ENCODE data around the gene HPSE2.
A peak's percentile ranks its signal among the peaks of the same experiment; 100 is the strongest.

Gene HPSE2

GRCh38 chr10:98453729-98454128 is 781.9 kb downstream of the HPSE2 start:
- no peak for DNase-seq (ENCODE audit: low read depth, low spot score)
- no peak overlapping the region for H3K9ac ChIP-seq (ENCODE audit: insufficient read length, low read depth)

GRCh38 chr10:98450618-98451017 is 785.0 kb downstream of the HPSE2 start:
- H3K4me1 ChIP-seq (ENCODE audit: insufficient read depth, insufficient read length): no peaks in the 10 kb centered on the region
- no peak overlapping the region for H3K4me3 ChIP-seq (ENCODE audit: insufficient read length, low read depth)
- TF ChIP-seq ZNF274 (IDR thresholded peaks at IDR 0.05; ENCODE audit: low read depth, low read length) (no peak), SUZ12 (IDR thresholded peaks at IDR 0.05; ENCODE audit: extremely low read depth, insufficient read depth, insufficient read length) (no peak), YY1 (IDR thresholded peaks at IDR 0.05; ENCODE audit: insufficient read depth, insufficient read length) (no peak)
- H3K9ac ChIP-seq (ENCODE audit: insufficient read length, low read depth): no peak overlapping the region
- peaks cover 2% of the 10 kb centered on the region for H3K36me3 ChIP-seq (ENCODE audit: insufficient read depth, insufficient read length, low read length)
- H3K9me3 ChIP-seq (ENCODE audit: insufficient read depth, low read length): no peaks in the 10 kb centered on the region
- DNase-seq (ENCODE audit: low read depth, low spot score): no peak
- no peaks in the 10 kb centered on the region for H3K27me3 ChIP-seq (ENCODE audit: insufficient read depth, insufficient read length)

More at GRCh38 chr10:98453729-98454128, 781.9 kb downstream of the HPSE2 start:
- no peak for TF ChIP-seq ZNF274 (IDR thresholded peaks at IDR 0.05; ENCODE audit: low read depth, low read length)
- no peak for TF ChIP-seq SUZ12 (IDR thresholded peaks at IDR 0.05; ENCODE audit: extremely low read depth, insufficient read depth, insufficient read length)
- no peak for TF ChIP-seq YY1 (IDR thresholded peaks at IDR 0.05; ENCODE audit: insufficient read depth, insufficient read length)
- H3K9me3 ChIP-seq (ENCODE audit: insufficient read depth, low read length): no peaks in the 10 kb centered on the region
- no peaks in the 10 kb centered on the region for H3K27me3 ChIP-seq (ENCODE audit: insufficient read depth, insufficient read length)
- H3K4me3 ChIP-seq (ENCODE audit: insufficient read length, low read depth): no peak overlapping the region
- peaks cover 4% of the 10 kb centered on the region for H3K4me1 ChIP-seq (ENCODE audit: insufficient read depth, insufficient read length)
- no peaks in the 10 kb centered on the region for H3K36me3 ChIP-seq (ENCODE audit: insufficient read depth, insufficient read length, low read length)

DNA sequence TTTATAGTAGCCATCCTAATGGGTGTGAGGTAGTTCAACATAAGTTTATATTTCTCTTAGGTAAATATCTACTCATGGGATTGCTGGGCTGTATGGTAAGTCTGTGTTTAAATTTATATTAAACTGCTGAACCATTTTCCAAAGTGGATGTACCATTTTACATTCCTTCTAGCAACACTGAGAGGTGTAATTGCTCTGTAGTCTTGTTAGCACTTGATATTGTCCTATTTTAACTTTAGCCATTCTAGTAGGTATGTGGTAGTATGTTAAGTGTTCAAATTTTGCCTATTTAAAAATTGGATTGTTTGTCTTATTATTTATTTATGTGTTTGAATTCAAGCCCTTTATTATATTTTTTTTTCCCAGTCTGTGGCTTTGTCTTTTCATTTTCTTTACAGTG is 786.4 kb downstream of the HPSE2 start:
- Histone ChIP-seq H3K27me3 (ENCODE audit: insufficient read depth, insufficient read length) (no peaks in the 10 kb centered on the region), H3K36me3 (ENCODE audit: insufficient read depth, insufficient read length, low read length) (peaks cover 15% of the 10 kb centered on the region), H3K4me3 (ENCODE audit: insufficient read length, low read depth) (no peak overlapping the region), H3K9ac (ENCODE audit: insufficient read length, low read depth) (no peak overlapping the region), H3K9me3 (ENCODE audit: insufficient read depth, low read length) (no peaks in the 10 kb centered on the region), H3K4me1 (ENCODE audit: insufficient read depth, insufficient read length) (no peaks in the 10 kb centered on the region)
- DNase-seq (ENCODE audit: low read depth, low spot score): no peak
- TF ChIP-seq SUZ12 (IDR thresholded peaks at IDR 0.05; ENCODE audit: extremely low read depth, insufficient read depth, insufficient read length) (no peak), YY1 (IDR thresholded peaks at IDR 0.05; ENCODE audit: insufficient read depth, insufficient read length) (no peak), ZNF274 (IDR thresholded peaks at IDR 0.05; ENCODE audit: low read depth, low read length) (no peak)

DNA sequence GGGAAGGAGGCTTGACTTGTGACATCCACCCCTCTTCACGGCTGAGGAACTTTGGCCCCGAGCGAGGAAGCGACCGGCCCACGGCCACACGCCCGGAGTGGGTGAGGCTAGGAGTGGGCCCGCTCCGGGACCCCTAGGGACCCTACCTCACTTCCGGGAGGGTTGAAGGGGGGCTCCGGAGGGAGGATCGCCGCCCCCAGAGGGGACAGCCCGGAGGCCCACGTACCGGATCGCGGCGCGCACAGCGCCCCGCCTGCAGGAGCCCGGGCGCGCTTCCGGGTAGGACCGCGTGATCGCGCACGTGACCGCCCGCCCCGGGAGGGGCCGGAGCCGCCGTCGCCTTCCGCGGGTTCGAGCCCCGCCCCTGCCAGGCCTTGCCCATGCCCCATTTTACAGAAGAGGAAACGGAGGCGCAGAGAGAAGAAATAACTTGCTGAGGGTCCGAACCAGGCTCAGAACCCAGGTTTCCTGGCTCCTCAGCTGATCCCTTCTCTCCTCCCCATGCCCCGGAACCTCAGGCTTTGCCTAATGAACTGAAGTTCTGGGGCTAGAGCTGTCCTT is 788.9 kb downstream of the HPSE2 start, which contains the start of gene HPS1:
Gene HPS1 (minus strand): TSS at position 275 of the 561 bp plus-strand sequence. CDS start 3,695 bp downstream, outside the sequence.
- Histone ChIP-seq H3K9me3 (ENCODE audit: insufficient read depth, low read length) (no peaks in the 10 kb centered on the region), H3K9ac (ENCODE audit: insufficient read length, low read depth) (peak within 1 kb of the TSS; percentile 86), H3K4me3 (ENCODE audit: insufficient read length, low read depth) (peak within 1 kb of the TSS; percentile 69), H3K27me3 (ENCODE audit: insufficient read depth, insufficient read length) (no peaks in the 10 kb centered on the region), H3K4me1 (ENCODE audit: insufficient read depth, insufficient read length) (no peaks in the 10 kb centered on the region), H3K36me3 (ENCODE audit: insufficient read depth, insufficient read length, low read length) (peaks cover 40% of the 10 kb centered on the region)
- TF ChIP-seq ZNF274 (IDR thresholded peaks at IDR 0.05; ENCODE audit: low read depth, low read length): no peak
- no peak for TF ChIP-seq SUZ12 (IDR thresholded peaks at IDR 0.05; ENCODE audit: extremely low read depth, insufficient read depth, insufficient read length)
- TF ChIP-seq YY1 (IDR thresholded peaks at IDR 0.05; ENCODE audit: insufficient read depth, insufficient read length): no peak
- no peak for DNase-seq (ENCODE audit: low read depth, low spot score)

- peak overlapping the region; percentile 86 for H3K9ac ChIP-seq (ENCODE audit: insufficient read length, low read depth)
- 0 out of 2 replicates have a peak, but pooled peaks cover under 1% of the 10 kb centered on the region for H3K9me3 ChIP-seq (ENCODE audit: insufficient read depth, low read length)
- no peak for DNase-seq (ENCODE audit: low read depth, low spot score)
- no peaks in the 10 kb centered on the region for H3K27me3 ChIP-seq (ENCODE audit: insufficient read depth, insufficient read length)
- H3K36me3 ChIP-seq (ENCODE audit: insufficient read depth, insufficient read length, low read length): peaks cover 41% of the 10 kb centered on the region
- H3K4me1 ChIP-seq (ENCODE audit: insufficient read depth, insufficient read length): no peaks in the 10 kb centered on the region
- TF ChIP-seq SUZ12 (IDR thresholded peaks at IDR 0.05; ENCODE audit: extremely low read depth, insufficient read depth, insufficient read length) (no peak), ZNF274 (IDR thresholded peaks at IDR 0.05; ENCODE audit: low read depth, low read length) (no peak), YY1 (IDR thresholded peaks at IDR 0.05; ENCODE audit: insufficient read depth, insufficient read length) (no peak)
- peak overlapping the region; percentile 69 for H3K4me3 ChIP-seq (ENCODE audit: insufficient read length, low read depth)
Observed at GRCh38 chr10:98446151-98446660, 789.4 kb downstream of the HPSE2 start.

DNA sequence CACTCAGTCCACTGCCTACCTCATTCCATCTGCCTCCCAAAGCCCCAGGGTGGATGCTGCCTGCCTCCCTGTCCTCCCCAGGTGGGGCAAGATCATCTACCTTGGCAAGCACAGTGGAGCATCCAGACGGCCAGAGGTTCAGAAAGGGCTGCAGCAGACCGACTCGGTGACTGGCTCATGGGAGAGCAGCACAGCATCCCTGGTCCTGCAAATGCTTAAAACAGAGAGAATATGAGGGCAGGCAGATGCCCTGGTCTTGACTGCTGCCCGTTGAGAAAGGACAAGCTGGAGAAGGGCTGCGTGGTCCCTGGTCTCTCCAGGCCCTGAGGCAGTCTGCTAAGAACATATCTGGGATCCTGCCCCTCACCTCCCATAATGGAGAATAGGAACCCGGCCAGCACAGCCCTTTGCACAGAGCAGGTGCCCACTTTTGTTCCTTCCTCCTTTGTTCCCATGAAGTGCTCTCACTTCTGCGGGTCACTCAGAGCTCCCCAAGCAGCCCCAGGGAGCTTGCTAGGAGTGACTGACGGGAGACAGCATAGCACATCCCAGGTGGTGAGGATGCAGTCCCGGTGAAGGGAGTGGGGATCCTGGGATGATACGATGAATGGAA is 790.3 kb downstream of the HPSE2 start:
- no peak for TF ChIP-seq SUZ12 (IDR thresholded peaks at IDR 0.05; ENCODE audit: extremely low read depth, insufficient read depth, insufficient read length)
- TF ChIP-seq ZNF274 (IDR thresholded peaks at IDR 0.05; ENCODE audit: low read depth, low read length): no peak
- no peak for TF ChIP-seq YY1 (IDR thresholded peaks at IDR 0.05; ENCODE audit: insufficient read depth, insufficient read length)
- no peaks in the 10 kb centered on the region for H3K4me1 ChIP-seq (ENCODE audit: insufficient read depth, insufficient read length)
- H3K9me3 ChIP-seq (ENCODE audit: insufficient read depth, low read length): peaks cover 9% of the 10 kb centered on the region
- H3K4me3 ChIP-seq (ENCODE audit: insufficient read length, low read depth): no peak overlapping the region
- no peak for DNase-seq (ENCODE audit: low read depth, low spot score)
- peaks cover 49% of the 10 kb centered on the region for H3K36me3 ChIP-seq (ENCODE audit: insufficient read depth, insufficient read length, low read length)
- H3K9ac ChIP-seq (ENCODE audit: insufficient read length, low read depth): peak overlapping the region; percentile 86
- H3K27me3 ChIP-seq (ENCODE audit: insufficient read depth, insufficient read length): no peaks in the 10 kb centered on the region

DNA sequence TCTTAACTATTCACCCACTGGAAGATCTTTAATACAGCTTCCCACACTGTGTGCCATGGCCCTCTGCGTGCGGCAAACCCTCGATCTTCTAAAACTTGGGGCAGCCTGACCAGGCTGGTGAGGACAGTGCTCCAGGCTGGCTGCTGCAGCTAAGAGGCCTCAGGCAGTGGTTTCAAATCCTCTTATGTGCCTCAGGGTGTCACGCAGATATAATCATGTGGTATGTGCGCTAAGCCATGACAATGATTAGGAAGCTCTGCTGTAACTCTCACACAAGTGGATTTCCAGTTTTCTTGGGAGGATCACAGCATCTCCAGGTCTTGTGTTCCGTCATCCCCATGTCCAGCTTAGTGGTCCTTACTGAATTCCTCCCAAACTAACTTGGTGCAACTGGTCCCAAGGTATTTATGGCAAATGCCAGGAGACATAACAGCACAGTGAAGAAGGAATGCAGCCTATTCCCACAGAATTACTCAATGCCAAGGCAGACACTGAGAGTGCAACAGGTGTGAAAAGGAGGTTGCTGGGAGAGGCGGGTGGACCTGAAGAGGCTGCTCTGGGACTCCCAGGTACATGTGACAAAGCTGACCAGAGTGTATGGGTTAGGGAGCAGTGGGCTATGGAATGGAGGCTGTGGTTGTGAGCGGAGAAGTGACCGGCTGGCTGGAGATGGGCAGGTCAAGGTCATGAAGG is 791.2 kb downstream of the HPSE2 start:
- no peak overlapping the region for H3K9ac ChIP-seq (ENCODE audit: insufficient read length, low read depth)
- peaks cover 18% of the 10 kb centered on the region for H3K9me3 ChIP-seq (ENCODE audit: insufficient read depth, low read length)
- H3K4me3 ChIP-seq (ENCODE audit: insufficient read length, low read depth): no peak overlapping the region
- no peaks in the 10 kb centered on the region for H3K4me1 ChIP-seq (ENCODE audit: insufficient read depth, insufficient read length)
- DNase-seq (ENCODE audit: low read depth, low spot score): no peak
- H3K36me3 ChIP-seq (ENCODE audit: insufficient read depth, insufficient read length, low read length): peaks cover 50% of the 10 kb centered on the region
- no peak for TF ChIP-seq SUZ12 (IDR thresholded peaks at IDR 0.05; ENCODE audit: extremely low read depth, insufficient read depth, insufficient read length)
- TF ChIP-seq ZNF274 (IDR thresholded peaks at IDR 0.05; ENCODE audit: low read depth, low read length): no peak
- TF ChIP-seq YY1 (IDR thresholded peaks at IDR 0.05; ENCODE audit: insufficient read depth, insufficient read length): no peak
- H3K27me3 ChIP-seq (ENCODE audit: insufficient read depth, insufficient read length): no peaks in the 10 kb centered on the region

Data from NT2/D1 (cell line).